Right renal pelvis (tissue), 4 donors: ENCODE results near the gene GAMT. TPM values are rescaled to one million over a fixed set of nuclear protein-coding genes. Genes with fewer than 3 reads are reported as not detected.
"Not testable (repeated sequence)": the region's sequence is repeated elsewhere in the genome, so short reads cannot be mapped to it uniquely, and the experiment has no call there.

ENCODE experiments used
- DNase-seq, 4 donors: peaks; one replicate each; pipeline ENCODE4 v3.0.0-alpha.2; 2013; ENCODE audit warnings: low read depth in 4 of 4, low spot score in 3 of 4, missing footprints in 1 of 4
- polyA plus RNA-seq, 4 donors: library from polyadenylated mRNA; unstranded; fragments of 120-200 nt; gene quantifications; one replicate each; pipeline ENCODE4 v1.2.1, GENCODE V29; 2013; ENCODE audit not compliant: insufficient read length in 4 of 4

The GAMT gene
- polyA plus RNA-seq, result 10 to 100 TPM; 26.9 to 49.8 (median 30.8) TPM

GRCh38 chr19:1401138-1401888 lies at the start of gene GAMT:
TSS of gene GAMT (minus strand) at chr19:1401542. CDS start at chr19:1401476, 66 bp downstream.
- DNase-seq, result no peak

- DNase-seq, result no peak
Measured at GRCh38 chr19:1449467-1450442, 48.4 kb upstream of the GAMT start, which contains the start of gene APC2. TSS of gene APC2 (plus strand) at chr19:1450121. CDS start at chr19:1453002, 2,881 bp downstream.

- no peak for DNase-seq
Measured at GRCh38 chr19:1447944-1448343, 46.6 kb upstream of the GAMT start.

- DNase-seq, result no peak
Measured at GRCh38 chr19:1447504-1447903, 46.2 kb upstream of the GAMT start.

- no peak for DNase-seq
Measured at GRCh38 chr19:1446713-1447481, 45.6 kb upstream of the GAMT start.

GRCh38 chr19:1445932-1446712 lies 44.8 kb upstream of the GAMT start:
- DNase-seq, result no peak

- DNase-seq, result no peak
Measured at GRCh38 chr19:1445185-1445931, 44.0 kb upstream of the GAMT start.

GRCh38 chr19:1441677-1442438 lies 40.5 kb upstream of the GAMT start:
- DNase-seq, result no peak

- DNase-seq, result no peak
Measured at GRCh38 chr19:1441022-1441426, 39.7 kb upstream of the GAMT start.

- no peak for DNase-seq
Measured at GRCh38 chr19:1440418-1440801, 39.1 kb upstream of the GAMT start.

GRCh38 chr19:1439525-1440417 lies 38.4 kb upstream of the GAMT start:
- not testable (repeated sequence) for DNase-seq

GRCh38 chr19:1438933-1439354 lies 37.6 kb upstream of the GAMT start:
- no peak for DNase-seq

- peak; percentile 89 to 98 (median 90) for DNase-seq
Measured at GRCh38 chr19:1438035-1438932, 36.9 kb upstream of the GAMT start, which contains the start of gene RPS15. TSS of gene RPS15 (plus strand) at chr19:1438396. CDS start at chr19:1438426, 30 bp downstream.

- no peak for DNase-seq
Measured at GRCh38 chr19:1437609-1438008, 36.3 kb upstream of the GAMT start.

- DNase-seq, result no peak
Measured at GRCh38 chr19:1435378-1435989, 34.1 kb upstream of the GAMT start.

GRCh38 chr19:1434577-1435060 lies 33.3 kb upstream of the GAMT start:
- DNase-seq, result no peak
